ENCODE results near the gene QRFPR.

- TF ChIP-seq POLR2AphosphoS5 (IDR thresholded peaks at IDR 0.05), result no peak
- TF ChIP-seq CTCF (IDR thresholded peaks at IDR 0.05), result no peak
- TF ChIP-seq POLR2A (IDR thresholded peaks at IDR 0.05), result no peak
These were observed at the start of gene QRFPR for GRCh38 chr4:121380776-121381462.
